Stomach (tissue), 4 donors: ENCODE measurements around the gene CELF5.

Source experiments
- CTCF ChIP-seq, 7 experiments: fragments of 450-650 bp in 4 of 7; fragments of 200-600 bp in 3 of 7; sonication (generic) in 3 of 7; IDR thresholded peaks; one replicate each; pipeline ENCODE4 v1.5.1; 2016 to 2019; ENCODE audit warnings: antibody characterized with exemption in 7 of 7, control low read depth in 2 of 7, mild to moderate bottlenecking in 1 of 7
- EP300 ChIP-seq: sonication (generic); formaldehyde crosslinking; IDR thresholded peaks from one replicate; pipeline ENCODE4 v1.6.1; 2017; ENCODE audit warnings: antibody characterized with exemption
- POLR2A ChIP-seq, 4 donors: fragments of 450-650 bp; IDR thresholded peaks; one replicate each; pipeline ENCODE4 v1.6.1; 2016; ENCODE audit warnings: antibody characterized with exemption in 4 of 4, control low read depth in 2 of 4, mild to moderate bottlenecking in 1 of 4, moderate library complexity in 1 of 4
- POLR2AphosphoS5 ChIP-seq, 3 donors: sonication (generic); formaldehyde crosslinking; IDR thresholded peaks; one replicate each; pipeline ENCODE4 v1.6.1; 2016; ENCODE audit warnings: antibody characterized with exemption in 3 of 3

GRCh38 chr19:3333662-3334061 is 109.2 kb downstream of the CELF5 start:
- TF ChIP-seq POLR2A (IDR thresholded peaks at IDR 0.05), result no peak
- no peak for TF ChIP-seq CTCF (IDR thresholded peaks at IDR 0.05)
- TF ChIP-seq EP300, result no peak
- TF ChIP-seq POLR2AphosphoS5 (IDR thresholded peaks at IDR 0.05), result no peak
